M059J (cell line): ENCODE measurements around the gene ATXN7L1. TPM values are rescaled to one million over a fixed set of nuclear protein-coding genes. Genes with fewer than 3 reads are reported as not detected.
A peak's percentile ranks its signal among the peaks of the same experiment; 100 is the strongest.

Source experiments
- DNase-seq: peaks from one replicate; pipeline ENCODE4 v3.0.0-alpha.2; 2012; ENCODE audit warnings: low read depth
- total RNA-seq: library from RNA; depleted of rRNA; stranded (reverse); fragments of >200 nt; shearing (Covaris generic); gene quantifications from 2 replicates; pipeline ENCODE4 v1.2.3, GENCODE V29; 2014

ATXN7L1 gene
- total RNA-seq, 1 experiment from 2014 or later, result 7.7 TPM

GRCh38 chr7:105648561-105649401, 227.6 kb downstream of the ATXN7L1 start:
- DNase-seq, result peak; percentile 58

DNA sequence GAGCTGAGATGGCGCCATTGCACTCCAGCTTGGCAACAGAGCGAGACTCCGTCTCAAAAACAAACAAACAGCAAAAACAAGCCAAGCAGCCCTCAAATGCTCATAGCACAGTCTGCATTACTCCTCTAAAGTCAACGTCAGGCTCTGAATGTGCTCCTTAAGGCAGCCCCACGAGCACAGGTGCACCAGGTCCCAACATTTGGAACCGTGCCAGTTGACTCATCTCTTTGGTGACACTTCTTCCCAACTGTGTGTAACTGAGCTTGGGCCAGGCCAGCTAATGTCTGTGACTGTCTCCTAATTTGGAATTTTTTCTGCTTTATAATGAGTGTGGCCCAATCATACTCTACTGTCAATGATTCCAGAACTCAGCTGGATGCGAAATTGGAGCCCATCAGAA, 228.8 kb downstream of the ATXN7L1 start:
- peak; percentile 29 for DNase-seq

GRCh38 chr7:105644937-105645336, 231.5 kb downstream of the ATXN7L1 start:
- no peak for DNase-seq

DNA sequence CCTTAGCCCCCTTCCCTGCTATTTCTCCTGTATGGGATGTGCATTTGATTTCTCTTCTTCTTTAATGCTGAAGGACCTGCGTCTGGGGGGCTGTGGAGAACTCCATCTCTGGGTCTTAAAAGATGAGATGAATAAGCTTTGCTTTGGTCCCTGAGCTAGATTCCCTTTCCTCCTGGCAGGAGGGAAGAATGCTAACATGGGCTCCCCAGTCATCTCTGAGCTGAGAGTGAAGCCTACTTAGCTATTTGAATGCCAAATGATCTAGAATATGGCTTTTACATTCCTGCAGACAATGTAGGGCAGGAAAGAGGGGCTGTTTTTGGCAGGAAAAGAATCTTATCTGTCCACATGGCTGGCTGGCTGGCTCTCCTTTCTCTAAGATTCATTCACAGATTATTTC, 232.5 kb downstream of the ATXN7L1 start:
- DNase-seq, result no peak

- DNase-seq, result no peak
These were observed 233.0 kb downstream of the ATXN7L1 start for GRCh38 chr7:105643384-105643783.

- no peak for DNase-seq
These were observed 234.1 kb downstream of the ATXN7L1 start for GRCh38 chr7:105642264-105642663.

GRCh38 chr7:105640956-105641810, 235.2 kb downstream of the ATXN7L1 start:
- no peak for DNase-seq

- no peak for DNase-seq
These were observed 236.5 kb downstream of the ATXN7L1 start for GRCh38 chr7:105639667-105640493.

- DNase-seq, result no peak
These were observed 237.4 kb downstream of the ATXN7L1 start for GRCh38 chr7:105638902-105639495.

DNA sequence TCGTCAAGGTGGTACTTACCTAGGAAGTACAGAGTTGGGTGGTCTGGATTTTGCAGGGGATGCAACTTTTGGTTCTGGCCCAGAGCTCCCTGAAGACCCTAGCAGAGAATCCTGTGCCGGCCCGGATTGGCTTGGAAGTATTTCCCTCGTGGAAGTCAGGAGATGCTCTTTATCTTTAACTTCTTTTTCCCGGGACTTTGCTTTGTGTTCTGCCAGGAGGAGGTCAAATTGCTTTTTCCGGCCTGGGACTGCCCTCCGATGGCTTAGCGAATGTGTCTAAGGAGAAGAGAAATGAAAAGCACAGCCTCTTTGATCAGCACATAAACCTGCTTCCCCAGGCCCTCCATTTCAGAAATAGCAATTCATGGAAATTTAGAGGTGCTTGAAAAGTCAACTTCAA, 238.1 kb downstream of the ATXN7L1 start:
- no peak for DNase-seq

DNA sequence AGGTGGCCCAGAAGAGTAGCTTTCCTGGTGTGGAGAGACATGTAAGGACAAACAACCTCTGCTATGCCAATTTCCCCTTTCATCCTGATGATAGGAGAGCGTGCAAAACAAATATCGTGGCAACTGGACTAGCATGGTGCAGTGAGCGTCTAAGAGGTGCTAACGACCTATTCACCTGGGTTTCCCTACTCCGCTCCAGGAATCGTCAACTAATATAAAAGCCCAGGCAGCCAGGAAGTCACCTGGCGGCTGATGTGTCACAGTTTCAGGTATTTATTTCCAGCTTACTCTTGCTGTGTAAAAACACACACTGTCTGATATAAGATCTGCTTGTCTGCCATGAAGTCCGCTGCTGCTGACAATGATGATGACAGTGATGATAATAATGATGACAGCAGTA, 238.6 kb downstream of the ATXN7L1 start:
- no peak for DNase-seq

GRCh38 chr7:105636982-105637381, 239.4 kb downstream of the ATXN7L1 start:
- no peak for DNase-seq

DNA sequence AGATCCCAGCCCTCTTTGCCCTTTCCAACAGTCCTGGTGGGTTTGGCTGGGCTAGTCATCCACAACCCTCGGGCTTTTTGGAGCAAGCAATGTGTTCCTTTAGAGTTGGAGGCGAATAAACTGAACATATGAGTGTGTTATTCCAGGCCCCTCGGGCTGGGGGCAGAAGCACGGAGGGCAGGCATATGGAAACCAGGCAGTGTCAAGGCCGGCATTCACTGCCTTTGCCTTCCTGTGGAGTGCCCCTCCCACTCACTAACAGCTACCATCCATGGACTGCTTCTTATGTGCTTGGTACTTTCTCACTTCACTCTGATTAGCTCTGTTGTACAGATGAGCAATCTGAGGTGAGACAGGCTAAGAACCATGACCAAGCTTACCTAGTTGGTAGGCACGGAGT, 241.2 kb downstream of the ATXN7L1 start:
- no peak for DNase-seq

DNA sequence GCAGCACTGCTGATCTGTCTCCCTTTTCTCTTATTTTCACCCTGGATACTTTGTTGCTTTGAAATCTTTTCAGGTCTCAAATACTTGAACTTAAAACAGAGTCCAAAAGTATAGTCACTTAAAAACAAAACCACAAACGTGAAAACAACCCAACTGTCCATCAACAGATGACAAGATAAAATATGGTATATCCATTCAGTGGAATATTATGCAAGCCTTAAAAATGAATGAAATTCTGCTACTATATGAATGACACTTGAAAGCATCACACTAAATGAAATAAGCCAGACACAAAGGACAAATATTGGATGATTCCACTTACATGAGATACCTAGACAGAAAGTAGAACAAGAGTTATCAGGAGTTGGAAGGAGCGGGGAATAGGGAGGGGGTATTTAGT, 250.4 kb downstream of the ATXN7L1 start:
- no peak for DNase-seq

DNA sequence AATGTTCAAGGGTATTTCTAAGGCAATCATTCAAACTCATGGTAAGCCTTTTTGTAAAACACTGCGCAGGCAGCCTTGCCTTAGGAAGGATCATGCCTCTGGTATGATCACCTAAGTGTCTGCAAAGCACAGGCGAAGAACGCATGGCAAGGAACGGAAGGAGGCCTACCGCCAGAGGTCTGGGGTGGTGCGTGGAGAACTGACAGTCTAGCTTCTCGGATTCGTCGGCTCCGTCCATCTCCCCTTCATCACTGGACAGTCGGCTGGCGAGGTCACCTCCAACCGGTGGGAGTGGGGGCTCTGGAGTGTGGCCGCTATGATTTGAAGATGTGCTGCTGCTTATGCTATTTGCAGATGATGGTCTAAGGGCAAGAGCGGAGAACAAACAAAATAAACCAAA, 252.5 kb downstream of the ATXN7L1 start:
- DNase-seq, result no peak

DNA sequence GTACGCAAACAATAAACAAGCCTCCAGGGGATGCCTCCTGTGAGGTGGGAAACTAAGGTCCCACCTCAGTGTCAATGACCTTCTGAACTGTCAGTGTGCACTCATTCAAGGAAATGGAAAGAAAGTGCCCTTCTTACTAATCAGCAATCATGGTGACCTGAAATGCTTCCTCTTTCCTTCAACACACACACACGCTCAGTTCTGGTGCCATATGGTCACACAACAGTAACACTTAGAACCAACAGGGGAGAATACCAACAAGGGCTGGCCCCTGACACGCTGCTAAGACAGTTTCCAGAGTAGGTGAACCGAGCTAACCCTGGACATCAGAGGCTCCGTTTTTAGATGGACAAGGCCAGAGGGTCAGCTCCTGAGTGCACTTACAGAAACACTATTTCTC, 253.0 kb downstream of the ATXN7L1 start:
- no peak for DNase-seq

DNA sequence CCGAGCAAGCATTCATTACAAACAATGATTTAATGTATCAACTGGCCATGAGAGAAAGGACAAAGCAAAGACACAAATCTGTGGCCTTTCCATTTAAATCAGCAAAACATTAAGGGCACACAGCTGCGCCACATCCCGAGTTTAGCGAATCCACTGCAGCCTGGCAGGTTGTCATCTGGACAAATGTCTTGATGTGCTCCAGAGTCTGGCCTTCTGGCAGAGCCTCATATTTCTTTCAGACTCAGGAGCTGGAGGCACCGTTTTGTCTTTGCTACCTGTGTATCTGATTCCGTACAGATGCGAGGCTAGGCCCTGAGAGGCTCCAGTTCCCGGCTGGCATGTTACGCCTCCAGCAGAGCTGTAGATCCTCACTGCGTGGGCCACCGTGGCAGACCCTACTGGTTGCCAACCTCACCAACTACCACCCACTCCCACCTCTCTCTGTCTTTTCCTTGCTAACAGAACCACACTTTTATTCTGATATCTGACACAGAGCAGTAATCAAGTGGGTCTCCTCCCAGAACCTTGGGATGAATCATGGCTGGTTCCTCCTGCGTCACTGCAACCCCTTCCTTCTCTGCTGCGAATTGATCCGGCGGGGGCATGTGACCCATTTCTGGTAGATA, 254.2 kb downstream of the ATXN7L1 start:
- no peak for DNase-seq

DNA sequence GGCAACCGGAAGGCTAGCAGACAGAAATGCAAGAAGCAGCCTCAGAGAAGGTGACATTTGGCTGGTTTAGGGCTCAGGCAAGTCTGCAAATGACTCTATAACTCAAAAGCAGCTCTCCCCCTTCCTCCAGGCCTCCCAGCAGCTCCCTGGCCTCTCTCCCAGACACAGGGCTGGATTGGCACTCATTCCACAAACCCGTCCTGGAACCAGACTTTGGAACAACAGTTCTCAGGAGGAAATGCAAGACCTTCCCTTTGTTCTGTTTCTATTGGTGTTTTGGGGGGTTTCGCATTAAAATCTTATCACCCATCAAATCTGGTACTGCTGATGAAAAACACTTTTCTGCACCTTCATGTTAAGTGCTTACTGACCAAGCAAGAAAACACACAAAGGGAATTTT, 254.8 kb downstream of the ATXN7L1 start:
- no peak for DNase-seq

GRCh38 chr7:105621176-105621575, 255.2 kb downstream of the ATXN7L1 start:
- DNase-seq, result no peak

- no peak for DNase-seq
These were observed 256.8 kb downstream of the ATXN7L1 start for GRCh38 chr7:105619590-105619989.

DNA sequence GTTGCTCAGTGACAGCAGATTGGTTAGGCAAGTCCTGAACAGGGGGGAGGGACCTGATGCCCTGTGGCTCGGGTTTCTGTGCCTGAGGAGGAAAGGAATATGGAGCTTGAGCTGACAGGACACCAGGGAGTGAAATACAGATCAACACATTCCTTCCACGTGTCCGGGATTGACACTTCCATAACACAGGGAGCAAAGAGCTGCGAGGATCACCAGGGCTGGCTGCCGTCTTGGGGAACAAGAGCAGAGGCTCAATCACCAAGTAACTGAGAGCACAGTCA, 258.4 kb downstream of the ATXN7L1 start:
- no peak for DNase-seq
